WTC11 (cell line): ENCODE measurements around the gene NEK10. TPM values are rescaled to one million over a fixed set of nuclear protein-coding genes. Genes with fewer than 3 reads are reported as not detected.

Source experiments
- ATAC-seq: fragments of 200-7000 bp; cut with Tn5 transposase; 2 replicates; pipeline ENCODE4 v1.10.0; 2021; ENCODE audit warnings: mild to moderate bottlenecking, moderate library complexity
- CTCF ChIA-PET: fragments of 300-600 bp; sonication (Branson Sonifier 250); formaldehyde crosslinking; loops from one replicate; lab custom pipeline; 2021; ENCODE audit warnings: antibody characterized with exemption; lab: Charles Lee
- POLR2A ChIA-PET: fragments of 350-600 bp; sonication (Branson Sonifier 250); formaldehyde crosslinking; loops from one replicate; lab custom pipeline; 2021; ENCODE audit warnings: antibody characterized with exemption; lab: Charles Lee
- DNase-seq: peaks from one replicate; pipeline ENCODE4 v3.0.0; 2021; ENCODE audit warnings: low spot score
- H3K27ac Mint-ChIP-seq: 2 replicates; pipeline ENCODE4 v1.8.0; 2021; ENCODE audit warnings: mixed read lengths
- H3K27me3 Mint-ChIP-seq: 2 replicates; pipeline ENCODE4 v1.8.0; 2021; ENCODE audit warnings: low read depth, mild to moderate bottlenecking, moderate library complexity, mixed read lengths
- H3K36me3 Mint-ChIP-seq: 2 replicates; pipeline ENCODE4 v1.8.0; 2021; ENCODE audit warnings: mixed read lengths
- H3K4me1 Mint-ChIP-seq: 2 replicates; pipeline ENCODE4 v1.8.0; 2022; ENCODE audit warnings: mixed read lengths
- H3K4me3 Mint-ChIP-seq: 2 replicates; pipeline ENCODE4 v1.8.0; 2021; ENCODE audit warnings: mild to moderate bottlenecking, moderate library complexity, mixed read lengths
- H3K9me3 Mint-ChIP-seq: 2 replicates; pipeline ENCODE4 v1.8.0; 2021; ENCODE audit warnings: mixed read lengths
- CTCF ChIP-seq: fragments of 200-600 bp; IDR thresholded peaks from 2 replicates; pipeline ENCODE4 v1.8.0; 2022; ENCODE audit warnings: antibody characterized with exemption
- EMX1 ChIP-seq: fragments of 250-450 bp; sonication (Bioruptor Pico); IDR thresholded peaks from 2 replicates; pipeline ENCODE4 v1.8.0; 2021; ENCODE audit warnings: mild to moderate bottlenecking
- ERG ChIP-seq: fragments of 250-450 bp; sonication (Bioruptor Pico); IDR thresholded peaks from 2 replicates; pipeline ENCODE4 v1.8.0; 2021; ENCODE audit warnings: mild to moderate bottlenecking
- ETV6 ChIP-seq: sonication (generic); formaldehyde crosslinking; IDR thresholded peaks from 2 replicates; pipeline ENCODE4 v1.8.1; 2022; ENCODE audit warnings: mild to moderate bottlenecking, missing genetic modification reagents
- FOXP1 ChIP-seq: sonication (generic); formaldehyde crosslinking; IDR thresholded peaks from 2 replicates; pipeline ENCODE4 v1.8.0; 2022; ENCODE audit warnings: missing genetic modification reagents, mild to moderate bottlenecking, moderate library complexity, borderline replicate concordance
- FOXP4 ChIP-seq: sonication (generic); formaldehyde crosslinking; IDR thresholded peaks from 2 replicates; pipeline ENCODE4 v1.8.0; 2022; ENCODE audit warnings: mild to moderate bottlenecking, missing genetic modification reagents
- IRF2 ChIP-seq: sonication (generic); formaldehyde crosslinking; IDR thresholded peaks from 2 replicates; pipeline ENCODE4 v1.8.0; 2022; ENCODE audit warnings: low read depth, missing genetic modification reagents, borderline replicate concordance
- JAZF1 ChIP-seq: fragments of 250-450 bp; sonication (Bioruptor Pico); IDR thresholded peaks from 2 replicates; pipeline ENCODE4 v1.9.0; 2021; ENCODE audit warnings: moderate library complexity, mild to moderate bottlenecking, inconsistent platforms
- KAT7 ChIP-seq: sonication (generic); formaldehyde crosslinking; IDR thresholded peaks from 2 replicates; pipeline ENCODE4 v1.8.1; 2023; ENCODE audit warnings: missing genetic modification reagents, mild to moderate bottlenecking, borderline replicate concordance
- NFE2L1 ChIP-seq: sonication (generic); formaldehyde crosslinking; IDR thresholded peaks from 2 replicates; pipeline ENCODE4 v1.8.1; 2023; ENCODE audit warnings: missing genetic modification reagents
- NR1H2 ChIP-seq: sonication (generic); formaldehyde crosslinking; IDR thresholded peaks from 2 replicates; pipeline ENCODE4 v1.9.0; 2021; ENCODE audit warnings: mild to moderate bottlenecking, moderate library complexity, missing genetic modification reagents
- SP1 ChIP-seq: sonication (generic); formaldehyde crosslinking; conservative IDR thresholded peaks from 2 replicates; pipeline ENCODE4 v1.8.1; 2022; ENCODE audit warnings: missing genetic modification reagents
- TEAD1 ChIP-seq: sonication (generic); formaldehyde crosslinking; IDR thresholded peaks from 2 replicates; pipeline ENCODE4 v1.8.0; 2022; ENCODE audit warnings: mild to moderate bottlenecking, missing genetic modification reagents
- TP53 ChIP-seq: sonication (generic); formaldehyde crosslinking; IDR thresholded peaks from 2 replicates; pipeline ENCODE4 v1.8.1; 2023; ENCODE audit warnings: mild to moderate bottlenecking, missing genetic modification reagents
- ZNF317 ChIP-seq: sonication (generic); formaldehyde crosslinking; IDR thresholded peaks from 2 replicates; pipeline ENCODE4 v1.8.1; 2023; ENCODE audit warnings: low read depth, mild to moderate bottlenecking, moderate library complexity, missing genetic modification reagents, borderline replicate concordance
- total RNA-seq: library from RNA; stranded (reverse); gene quantifications from 3 replicates; pipeline ENCODE4 v1.2.3, GENCODE V29; 2021
- TF ChIP-seq, protein P1 (sequence below): sonication (generic); formaldehyde crosslinking; IDR thresholded peaks from 2 replicates; pipeline ENCODE4 v1.8.0; 2022; ENCODE audit warnings: mild to moderate bottlenecking, missing genetic modification reagents

NEK10 gene
- total RNA-seq, 1 experiment from 2014 or later, result 0.37 TPM

DNA sequence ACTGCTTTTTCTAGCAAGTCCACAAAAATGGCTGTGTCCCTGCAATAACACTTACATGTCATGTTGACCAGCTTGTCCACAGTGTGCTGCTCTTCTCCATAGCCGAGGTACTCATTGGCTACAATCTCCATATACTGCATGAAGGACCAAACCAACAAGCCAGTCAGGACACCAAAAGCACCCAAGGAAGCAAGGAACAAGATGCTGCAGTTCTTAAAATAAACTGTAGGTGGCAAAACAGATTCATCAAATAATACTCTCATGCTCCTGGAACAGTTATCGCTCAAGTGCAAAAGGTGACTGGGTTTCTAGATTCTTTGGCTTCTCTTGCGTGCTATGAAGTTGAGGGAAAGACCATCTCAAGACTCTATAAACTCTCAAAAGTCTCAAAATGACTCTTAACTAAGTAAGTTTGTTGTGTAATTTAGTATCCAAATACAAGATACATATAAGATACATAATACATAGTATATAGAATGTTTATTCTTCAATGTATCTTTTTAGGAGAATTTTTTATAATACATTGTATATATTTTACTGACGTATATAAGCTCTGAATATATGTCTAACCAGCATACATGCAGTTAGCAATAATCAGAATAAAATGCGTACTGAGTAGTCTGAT lies 57.0 kb downstream of the NEK10 start:
- Mint-ChIP-seq H3K27ac (no peak overlapping the region), H3K27me3 (no peaks in the 10 kb centered on the region), H3K4me1 (peaks cover 2% of the 10 kb centered on the region), H3K36me3 (peaks cover 3% of the 10 kb centered on the region), H3K4me3 (no peak overlapping the region), H3K9me3 (peaks cover 10% of the 10 kb centered on the region; the same call in 1 of the 2 replicates)
- TF ChIP-seq ERG (no peak), TP53 (CRISPR knock-in tag) (no peak), ZNF317 (CRISPR knock-in tag) (no peak), CTCF (peak; percentile 76), KAT7 (CRISPR knock-in tag) (no peak), NFE2L1 (no peak)
- ChIA-PET CTCF (interaction anchor here (1.0 to 1.4 kb wide), 4 partner anchors 17 to 400 kb away, joined by 3 to 7 read pairs (median 4); no protein-coding TSS in a partner anchor), POLR2A (no interaction called here)
- DNase-seq (no peak), ATAC-seq (peak; percentile 96)

GRCh38 chr3:27311400-27311799 lies 57.8 kb downstream of the NEK10 start:
- TF ChIP-seq SP1 (CRISPR knock-in tag), result no peak
- no peak for TF ChIP-seq TEAD1
- TF ChIP-seq, protein P1, sequence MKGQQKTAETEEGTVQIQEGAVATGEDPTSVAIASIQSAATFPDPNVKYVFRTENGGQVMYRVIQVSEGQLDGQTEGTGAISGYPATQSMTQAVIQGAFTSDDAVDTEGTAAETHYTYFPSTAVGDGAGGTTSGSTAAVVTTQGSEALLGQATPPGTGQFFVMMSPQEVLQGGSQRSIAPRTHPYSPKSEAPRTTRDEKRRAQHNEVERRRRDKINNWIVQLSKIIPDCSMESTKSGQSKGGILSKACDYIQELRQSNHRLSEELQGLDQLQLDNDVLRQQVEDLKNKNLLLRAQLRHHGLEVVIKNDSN (CRISPR knock-in tag), result no peak
- TF ChIP-seq NR1H2 (CRISPR knock-in tag), result no peak
- no peak for TF ChIP-seq IRF2 (CRISPR knock-in tag)
- no peak for TF ChIP-seq JAZF1 (CRISPR knock-in tag)
- TF ChIP-seq ERG, result no peak
- TF ChIP-seq FOXP1 (CRISPR knock-in tag), result no peak
- no peak for TF ChIP-seq FOXP4 (CRISPR knock-in tag)
- no peak for TF ChIP-seq EMX1 (CRISPR knock-in tag)
- no peak for TF ChIP-seq ETV6 (CRISPR knock-in tag)
- no peak overlapping the region for H3K4me3 Mint-ChIP-seq
- H3K27ac Mint-ChIP-seq, result no peak overlapping the region
- ChIA-PET CTCF (interaction anchor here (1.0 to 1.4 kb wide), 3 partner anchors 17 to 401 kb away, joined by 3 to 7 read pairs (median 4); no protein-coding TSS in a partner anchor), POLR2A (no interaction called here)
- DNase-seq (no peak), ATAC-seq (no peak; the same call in 1 of the 2 replicates)
- peaks cover 2% of the 10 kb centered on the region for H3K4me1 Mint-ChIP-seq
- H3K9me3 Mint-ChIP-seq, result peaks cover 10% of the 10 kb centered on the region; the same call in 1 of the 2 replicates
- no peaks in the 10 kb centered on the region for H3K27me3 Mint-ChIP-seq
- H3K36me3 Mint-ChIP-seq, result peaks cover 3% of the 10 kb centered on the region
